Activated CD4-positive, CD25-positive, alpha-beta regulatory T cell treated with anti-CD3 and anti-CD28 coated beads, Interleukin-2, amount 50 U/mL, for 16 hours (primary cell): Measurements from ENCODE around the gene L1CAM.

Source experiments
- DNase-seq: peaks from one replicate; pipeline ENCODE4 v3.0.0-alpha.2; 2020; ENCODE audit warnings: low read depth, low spot score

Gene L1CAM

DNA sequence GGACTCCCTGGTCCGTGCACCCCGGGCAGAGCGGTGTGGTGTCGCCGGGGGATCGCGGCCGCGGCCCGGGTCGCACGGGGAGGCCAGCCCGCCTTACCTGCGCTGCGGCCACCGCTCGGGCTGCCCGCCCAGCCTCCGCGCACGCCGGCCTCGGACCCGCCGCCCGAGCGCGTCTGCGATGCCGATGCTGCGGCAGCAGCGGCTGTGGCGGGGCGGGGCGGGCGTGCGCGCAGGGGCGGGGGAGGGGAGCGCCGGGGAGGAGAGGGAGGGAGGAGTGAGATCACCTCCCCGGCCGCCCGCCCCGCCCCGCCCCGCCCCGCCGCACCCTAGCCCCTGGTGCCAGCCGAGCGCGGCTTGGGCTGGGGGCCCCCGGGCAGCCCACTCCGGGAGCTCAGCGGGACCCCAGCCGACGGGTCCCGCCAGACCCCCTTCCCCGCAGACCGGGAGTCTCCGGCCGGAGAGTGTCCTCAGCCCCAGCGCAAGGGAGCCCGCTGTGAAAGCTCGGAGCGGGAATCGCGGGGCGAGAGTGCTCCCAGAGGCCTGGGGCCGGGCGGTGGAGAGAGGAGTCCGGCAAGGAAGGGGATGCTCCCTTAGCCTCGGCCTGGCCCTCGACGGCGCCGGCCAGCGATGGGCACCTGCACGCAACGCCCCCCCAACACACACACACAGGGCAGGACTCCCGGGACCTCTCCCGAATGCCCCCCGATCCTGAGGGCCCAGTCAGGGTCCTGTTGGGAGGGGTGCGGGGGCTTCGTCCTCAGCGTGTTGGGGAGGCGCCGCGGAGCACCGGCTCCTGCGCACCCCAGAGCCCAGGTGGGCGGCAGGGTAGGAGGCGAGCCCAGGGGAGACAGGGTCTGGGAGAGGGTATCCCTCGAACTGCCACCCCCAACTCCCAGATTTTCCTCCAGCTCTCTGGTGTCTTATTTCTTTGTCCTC is at the start of gene L1CAM:
TSS of gene L1CAM (minus strand) at position 206 of the 936 bp plus-strand sequence. CDS start 10,337 bp downstream, outside the sequence.
- no peak for DNase-seq

GRCh38 chrX:153935326-153935851 is 49.4 kb upstream of the L1CAM start:
- no peak for DNase-seq

DNA sequence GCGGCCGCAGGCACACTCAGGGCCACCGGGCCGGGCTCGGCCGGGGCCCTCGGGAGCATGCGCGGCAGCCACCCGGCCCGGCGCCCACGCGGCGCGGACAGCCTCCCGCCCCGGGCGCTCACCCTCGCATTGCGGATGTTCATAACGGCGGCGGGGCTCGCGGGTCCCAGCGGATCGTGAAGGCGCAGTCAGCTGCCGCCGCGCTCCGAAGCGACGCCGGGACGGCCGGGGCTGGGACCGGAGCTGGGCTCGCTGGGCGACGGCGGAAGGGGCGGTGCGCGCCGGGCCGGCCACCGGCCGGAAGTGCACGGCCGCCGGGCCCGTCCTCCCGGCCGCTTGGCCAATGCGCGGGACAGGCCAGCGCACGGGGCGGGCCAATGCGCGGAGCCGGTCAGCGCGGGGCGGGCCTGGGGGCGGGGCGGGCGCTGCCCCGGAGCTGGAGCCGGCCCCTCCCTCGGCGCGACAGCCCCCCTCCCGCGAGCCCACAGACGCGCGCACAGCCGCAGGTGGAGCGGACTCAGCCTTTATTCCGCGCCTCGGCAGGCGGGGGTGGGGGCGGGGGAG is 48.9 kb upstream of the L1CAM start, which contains the start of gene NAA10:
TSS of gene NAA10 (minus strand) at position 276 of the 564 bp plus-strand sequence. CDS start at position 143, 133 bp downstream.
- no peak for DNase-seq

GRCh38 chrX:153934148-153934761 is 48.3 kb upstream of the L1CAM start:
- no peak for DNase-seq

GRCh38 chrX:153933748-153934147 is 47.8 kb upstream of the L1CAM start:
- no peak for DNase-seq

DNA sequence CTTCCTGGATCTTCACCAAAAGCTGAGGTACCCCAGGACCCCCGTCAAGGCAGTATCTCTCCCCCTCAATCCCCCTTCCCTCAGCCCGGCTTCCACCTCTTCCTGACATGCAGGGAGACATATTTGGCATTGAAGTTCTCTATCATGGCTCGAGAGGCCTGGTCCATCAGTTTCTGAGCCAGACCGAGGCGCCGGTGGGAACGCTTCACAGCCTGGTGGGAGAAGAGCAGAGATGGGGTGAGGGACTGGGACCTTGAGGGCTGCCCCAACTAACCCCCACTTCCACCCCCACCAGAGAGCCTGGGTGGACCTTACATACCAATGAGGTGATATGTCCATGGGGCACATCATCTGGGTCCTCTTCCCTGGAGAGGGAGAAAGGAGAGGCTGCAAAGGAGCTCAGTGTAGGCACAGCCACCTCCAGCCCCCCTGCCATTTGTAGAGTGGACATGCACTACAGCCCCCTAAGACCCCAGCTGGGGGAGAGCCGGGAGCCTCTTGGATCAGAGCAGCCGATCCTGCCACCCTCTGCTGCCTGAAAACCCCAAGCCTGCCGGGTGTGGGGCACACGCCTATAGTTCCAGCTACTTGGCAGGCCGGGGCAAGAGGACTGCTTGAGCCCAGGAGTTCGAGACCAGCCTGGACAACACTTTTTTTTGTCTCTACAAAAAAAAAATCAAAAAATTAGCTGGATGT is 46.4 kb upstream of the L1CAM start:
- no peak for DNase-seq

DNA sequence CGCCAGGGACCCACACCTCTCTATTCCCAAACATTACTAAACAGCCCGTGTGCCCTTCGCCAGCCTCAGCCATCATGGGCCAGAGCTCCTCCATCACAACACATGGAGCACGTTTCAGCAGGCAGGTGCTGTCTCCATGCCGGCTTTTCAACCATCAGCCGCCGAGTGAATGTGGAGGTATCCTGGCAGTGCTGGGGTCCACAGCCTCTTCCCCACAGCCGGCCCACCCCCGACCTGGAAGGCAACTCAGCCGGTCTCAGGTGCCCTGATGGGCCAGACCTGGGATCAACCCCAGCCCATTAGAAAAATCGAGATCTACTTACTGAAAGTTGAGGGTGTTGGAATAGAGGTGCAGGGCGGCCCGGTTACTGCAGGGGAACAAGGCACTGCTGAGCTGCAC is 45.8 kb upstream of the L1CAM start:
- DNase-seq = no peak

- no peak for DNase-seq
Observed at GRCh38 chrX:153931151-153931550, 45.2 kb upstream of the L1CAM start.

DNA sequence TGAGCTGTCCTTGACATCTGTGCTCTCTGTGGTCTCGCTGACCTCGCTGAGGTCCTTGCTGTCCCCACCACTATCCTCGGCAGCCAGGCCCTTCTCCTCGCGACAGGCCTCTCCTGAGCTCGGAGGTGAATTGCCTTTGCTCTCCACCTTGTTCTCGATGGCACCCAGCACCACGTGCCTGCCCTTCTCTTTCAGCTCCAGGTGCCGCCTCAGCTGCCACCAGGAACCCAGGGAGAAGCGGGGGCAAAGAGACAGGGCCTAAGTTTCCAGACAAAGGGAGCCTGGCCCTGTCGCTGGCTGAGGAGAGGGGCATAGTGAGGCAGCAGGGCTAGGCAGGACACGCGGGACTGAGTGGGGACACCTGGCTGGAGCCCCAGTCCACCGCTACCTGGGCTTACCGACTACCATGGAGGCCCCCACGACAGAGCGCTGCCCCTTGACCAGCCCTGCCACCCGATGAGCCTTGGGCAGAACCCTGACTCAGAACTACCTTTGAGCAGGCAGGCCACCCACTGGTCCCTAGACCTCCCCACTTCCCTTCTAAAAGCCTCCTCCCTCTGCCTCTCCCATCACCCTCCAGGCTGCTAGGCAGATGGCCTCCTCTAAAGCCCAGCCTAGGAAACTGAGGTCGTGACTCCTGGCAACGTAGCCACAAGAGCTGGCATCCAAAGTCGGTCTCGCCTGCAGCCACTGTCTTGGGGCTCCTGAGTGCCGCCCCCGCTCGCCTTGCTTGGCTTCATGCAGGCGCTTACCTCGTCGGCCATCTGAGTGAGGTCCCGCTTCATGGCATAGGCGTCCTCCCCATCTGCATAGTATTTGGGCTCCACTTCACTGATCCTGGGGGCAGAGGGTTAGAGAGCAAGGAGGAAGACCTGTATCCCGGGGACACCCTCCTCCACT is 44.3 kb upstream of the L1CAM start:
- no peak for DNase-seq

- no peak for DNase-seq
Observed at GRCh38 chrX:153929576-153929975, 43.6 kb upstream of the L1CAM start.

DNA sequence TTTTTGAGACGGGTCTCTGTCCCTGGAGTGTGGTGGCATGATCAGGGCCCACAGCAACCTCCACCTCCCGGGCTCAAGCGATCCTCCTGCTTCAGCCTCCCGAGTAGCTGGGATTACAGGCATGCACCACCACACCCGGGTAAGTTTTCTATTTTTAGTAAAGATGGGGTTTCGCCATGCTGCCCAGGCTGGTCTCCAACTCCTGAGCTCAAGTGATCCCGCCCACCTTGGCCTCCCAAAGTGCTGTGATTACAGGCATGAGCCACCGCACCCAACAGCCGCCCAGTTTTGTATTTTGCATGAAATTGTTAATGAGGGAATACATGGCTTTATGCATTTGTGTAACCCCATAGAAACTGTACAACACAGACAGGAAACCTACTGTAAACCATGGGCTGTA is 42.9 kb upstream of the L1CAM start:
- DNase-seq = no peak

DNA sequence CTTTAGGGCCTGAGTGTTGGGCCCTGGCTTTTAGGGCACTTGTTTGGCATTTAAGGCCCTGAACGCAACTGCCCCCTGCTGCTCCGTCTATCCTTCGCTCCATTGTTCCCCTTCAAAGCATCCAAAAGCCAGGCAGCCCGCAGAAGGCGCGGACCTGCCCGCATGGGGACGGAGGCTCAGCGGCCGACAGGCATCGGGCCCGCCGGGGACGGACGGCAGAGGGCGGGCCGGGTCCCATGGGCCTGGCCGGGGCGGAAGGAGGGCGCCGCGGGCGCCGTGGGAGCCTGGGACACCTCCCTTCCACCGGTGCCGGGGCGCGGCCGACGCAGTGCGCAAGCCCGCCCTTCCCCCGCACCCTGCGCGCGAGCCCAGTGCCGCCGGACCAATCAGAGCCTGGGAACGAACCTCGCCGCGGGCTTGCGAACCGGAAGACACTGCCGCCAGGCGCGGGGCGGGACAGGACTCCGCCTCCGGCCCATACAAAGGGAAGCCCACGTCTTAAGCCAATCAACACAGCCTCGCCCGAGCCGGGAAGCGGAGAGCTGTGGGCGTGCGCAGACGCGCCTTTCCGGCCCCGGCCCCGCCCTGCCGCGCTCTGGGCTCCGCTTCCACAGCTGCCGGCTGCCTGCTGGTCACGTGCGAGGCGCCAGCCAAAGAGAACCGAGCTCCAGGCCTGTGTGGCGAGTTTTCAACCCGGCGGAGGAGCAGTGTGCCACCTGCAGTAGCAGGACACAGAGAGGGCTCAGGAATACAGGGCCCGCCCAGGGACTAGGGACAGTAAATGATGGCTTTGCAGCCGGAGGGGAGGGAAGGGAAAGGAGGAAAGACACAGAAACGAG is 42.2 kb upstream of the L1CAM start:
- peak; percentile 86 for DNase-seq

- no peak for DNase-seq
Observed at GRCh38 chrX:153927672-153927921, 41.6 kb upstream of the L1CAM start.

DNA sequence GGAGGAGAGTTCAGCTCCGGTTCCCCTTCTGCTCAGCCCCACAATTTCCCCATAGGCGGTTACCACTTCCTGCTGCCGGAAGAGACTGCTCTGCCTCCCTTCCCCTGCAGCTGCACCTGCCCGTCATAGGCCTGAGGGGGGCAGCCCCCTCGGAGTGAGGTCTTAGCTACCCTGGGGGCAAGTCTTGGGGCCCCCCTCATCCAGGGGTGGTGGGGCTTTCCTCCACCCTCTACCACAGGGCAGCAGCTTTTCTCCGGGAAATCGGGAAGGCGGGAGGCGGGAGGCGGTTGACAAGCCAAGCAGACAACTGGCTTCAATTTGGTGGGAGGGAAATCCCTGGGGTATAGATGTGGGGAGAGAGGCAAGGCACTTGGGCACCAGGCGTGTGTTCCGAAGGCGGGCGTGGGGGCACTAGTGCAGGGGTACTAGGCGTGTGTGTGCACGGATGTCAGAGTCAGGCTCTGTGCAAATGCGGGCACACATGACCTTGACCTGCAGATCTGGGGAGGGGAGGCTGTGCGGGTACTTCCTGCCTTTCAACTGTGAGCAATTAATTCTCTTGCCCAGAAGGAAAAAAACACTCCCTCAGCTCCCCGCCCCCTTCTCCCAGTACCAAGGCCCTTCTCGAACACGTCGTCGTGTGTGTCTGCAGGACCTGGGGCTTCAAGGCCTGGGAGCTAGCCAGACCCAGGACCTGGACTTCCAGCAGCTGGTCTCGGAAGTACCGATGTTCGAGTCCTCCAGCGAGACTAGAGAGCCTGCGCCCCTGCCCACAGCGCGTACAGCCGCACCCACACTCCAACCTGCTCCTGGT is 41.1 kb upstream of the L1CAM start:
- peak; percentile 51 for DNase-seq

- no peak for DNase-seq
Observed at GRCh38 chrX:153926552-153926857, 40.5 kb upstream of the L1CAM start.

- DNase-seq = no peak
Observed at GRCh38 chrX:153925739-153926551, 40.0 kb upstream of the L1CAM start, which contains the start of gene ARHGAP4. TSS of gene ARHGAP4 (minus strand) at chrX:153926264. CDS start at chrX:153926202, 62 bp downstream.

DNA sequence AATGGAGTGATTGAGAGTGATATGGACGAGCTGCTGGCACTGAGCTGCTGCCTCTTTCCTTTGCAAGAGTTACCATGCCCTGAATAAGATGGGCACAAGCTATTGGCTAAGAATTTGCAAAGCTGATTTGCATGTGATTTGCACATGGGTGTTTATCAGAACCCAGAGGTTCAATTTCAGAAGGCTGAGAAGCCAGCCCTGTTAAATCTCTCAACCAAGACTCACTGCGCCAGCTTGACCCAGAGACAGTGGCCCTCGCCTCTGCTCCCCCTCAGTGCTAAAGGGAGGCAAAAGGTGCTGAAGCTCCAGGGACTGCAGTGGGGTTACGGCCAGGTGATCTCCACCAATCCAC is 39.4 kb upstream of the L1CAM start:
- no peak for DNase-seq

DNA sequence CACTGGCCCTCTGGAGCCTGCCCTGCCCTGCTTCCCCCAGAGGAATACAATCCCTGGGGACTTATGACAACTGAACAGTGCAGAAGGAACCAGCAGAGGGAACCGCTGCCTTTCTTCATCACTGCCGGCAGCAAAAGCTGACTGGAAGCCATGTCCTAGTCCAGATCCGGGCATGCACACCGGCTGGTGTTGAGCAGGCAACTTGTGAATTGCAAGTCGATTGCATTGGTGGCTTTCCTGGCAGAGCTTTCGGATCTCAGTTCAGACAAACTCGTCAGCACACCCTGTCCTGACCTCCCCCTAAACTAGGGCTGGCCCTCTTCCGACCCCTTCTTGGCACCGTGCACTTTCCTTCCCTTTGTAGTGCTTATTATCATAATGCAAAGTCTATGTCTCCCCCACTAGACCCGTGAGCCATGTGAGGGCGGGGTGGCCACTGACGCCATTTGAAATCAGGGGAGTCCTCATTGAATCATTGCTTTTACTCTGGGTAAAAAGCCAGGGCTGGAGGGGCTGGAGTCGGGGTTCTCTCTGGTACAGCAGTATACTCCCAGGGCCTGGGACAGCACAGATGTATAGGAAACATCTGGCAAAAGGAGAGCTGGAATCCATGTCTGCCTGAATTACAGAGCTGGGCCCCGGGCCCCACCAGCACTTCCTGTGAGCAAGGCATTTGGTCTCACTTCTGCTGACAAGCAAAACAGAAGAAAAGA is 38.3 kb upstream of the L1CAM start:
- DNase-seq = no peak
